Activated T-helper 2 cell treated with anti-CD3 and anti-CD28 coated beads, Interferon-gamma antibody, Interleukin-2, Interleukin-4, amounts not matched to agents 10 μg/mL and 5 μg/mL and 100 μg/mL, durations not matched to agents 14 hours and 24 hours and 36 hours (primary cell): ENCODE measurements around the gene SOCS2. TPM values are rescaled to one million over a fixed set of nuclear protein-coding genes. Genes with fewer than 3 reads are reported as not detected.

ENCODE experiments used
- total RNA-seq: library from RNA; stranded (reverse); gene quantifications from 2 replicates; pipeline ENCODE4 v1.2.3, GENCODE V29; 2022

SOCS2 gene
- total RNA-seq, 1 donor from 2014 or later, result 37.3 TPM

Other genes starting within 250 kb of the SOCS2 start
- gene NUDT4, start 194.8 kb upstream of the SOCS2 start, total RNA-seq, result 92.0 and 93.9 TPM in 2 replicates
- 258 and 261 TPM in 2 replicates for gene UBE2N, start 130.7 kb upstream of the SOCS2 start, total RNA-seq
- gene MRPL42, start 105.2 kb upstream of the SOCS2 start, total RNA-seq, result 80.5 and 89.3 TPM in 2 replicates
- gene CRADD, start 104.7 kb downstream of the SOCS2 start, total RNA-seq, result 10.2 and 10.7 TPM in 2 replicates